ENCODE data around the gene ABI2.

The ABI2 gene

GRCh38 chr2:203399031-203399430 is 70.8 kb downstream of the ABI2 start:
- no peak for DNase-seq (ENCODE audit: low read depth)
- no peak overlapping the region for H3K4me3 ChIP-seq (ENCODE audit: low read length)
- TF ChIP-seq CTCF (IDR thresholded peaks at IDR 0.05; ENCODE audit: insufficient read depth, low read depth, low read length, missing control alignments) = no peak

GRCh38 chr2:203400805-203401585 is 72.8 kb downstream of the ABI2 start:
- peak; percentile 14 for DNase-seq (ENCODE audit: low read depth)
- no peak for TF ChIP-seq CTCF (IDR thresholded peaks at IDR 0.05; ENCODE audit: insufficient read depth, low read depth, low read length, missing control alignments)
- H3K4me3 ChIP-seq (ENCODE audit: low read length) = no peak overlapping the region

GRCh38 chr2:203404996-203405395 is 76.8 kb downstream of the ABI2 start:
- no peak overlapping the region for H3K4me3 ChIP-seq (ENCODE audit: low read length)
- TF ChIP-seq CTCF (IDR thresholded peaks at IDR 0.05; ENCODE audit: insufficient read depth, low read depth, low read length, missing control alignments) = no peak
- no peak for DNase-seq (ENCODE audit: low read depth)

GRCh38 chr2:203407496-203407895 is 79.3 kb downstream of the ABI2 start:
- no peak overlapping the region for H3K4me3 ChIP-seq (ENCODE audit: low read length)
- no peak for TF ChIP-seq CTCF (IDR thresholded peaks at IDR 0.05; ENCODE audit: insufficient read depth, low read depth, low read length, missing control alignments)
- no peak for DNase-seq (ENCODE audit: low read depth)

GRCh38 chr2:203412546-203413331 is 84.5 kb downstream of the ABI2 start:
- no peak for DNase-seq (ENCODE audit: low read depth)
- no peak overlapping the region for H3K4me3 ChIP-seq (ENCODE audit: low read length)
- TF ChIP-seq CTCF (IDR thresholded peaks at IDR 0.05; ENCODE audit: insufficient read depth, low read depth, low read length, missing control alignments) = no peak

GRCh38 chr2:203413796-203414195 is 85.6 kb downstream of the ABI2 start:
- no peak for DNase-seq (ENCODE audit: low read depth)
- TF ChIP-seq CTCF (IDR thresholded peaks at IDR 0.05; ENCODE audit: insufficient read depth, low read depth, low read length, missing control alignments) = no peak
- H3K4me3 ChIP-seq (ENCODE audit: low read length) = no peak overlapping the region
